ENCODE results near the gene HM13. TPM values are rescaled to one million over a fixed set of nuclear protein-coding genes. Genes with fewer than 3 reads are reported as not detected.
A peak's percentile ranks its signal among the peaks of the same experiment; 100 is the strongest.

The HM13 gene
- total and polyA plus RNA-seq, 10 donors: 62.1 to 122 (median 103) TPM

GRCh38 chr20:31602431-31602778 lies 88.2 kb downstream of the HM13 start:
- 79 to 86% (median 85%) methylated on average over 4 of the region's 4 CpGs for WGBS, 5 donors
- intact Hi-C loops (cut with DNase I; ENCODE audit: low total_unique reads): no loop called here
- H3K4me3 ChIP-seq: no peak overlapping the region
- H3K27ac ChIP-seq: peak overlapping the region in 2 of 8 donors; percentile 87 to 91
- TF ChIP-seq CTCF (IDR thresholded peaks at IDR 0.05 in 8 of 11, conservative IDR thresholded peaks at IDR 0.05 in 3 of 11) (no peak), POLR2AphosphoS5 (IDR thresholded peaks at IDR 0.05) (no peak), POLR2A (IDR thresholded peaks at IDR 0.05) (no peak)
- peaks cover 10 to 50% (median 40%) of the 10 kb centered on the region in 6 donors for H3K4me1 ChIP-seq
- DNase-seq: no peak
- peaks cover 0 to 62% (median 12%) of the 10 kb centered on the region in 7 donors for H3K27me3 ChIP-seq (replicated peaks in 1 of 7)
- H3K9me3 ChIP-seq: no peaks in the 10 kb centered on the region
- no peaks in the 10 kb centered on the region for H3K36me3 ChIP-seq

GRCh38 chr20:31602779-31603441 lies 88.7 kb downstream of the HM13 start:
- 59 to 76% (median 69%) methylated on average over 17 of the region's 17 CpGs for WGBS, 5 donors
- H3K9me3 ChIP-seq: no peaks in the 10 kb centered on the region
- no peaks in the 10 kb centered on the region for H3K36me3 ChIP-seq
- peak overlapping the region in 2 of 8 donors; percentile 87 to 91 for H3K27ac ChIP-seq
- intact Hi-C loops (cut with DNase I; ENCODE audit: low total_unique reads): no loop called here
- peaks cover 10 to 55% (median 43%) of the 10 kb centered on the region in 6 donors for H3K4me1 ChIP-seq
- peaks cover 0 to 67% (median 12%) of the 10 kb centered on the region in 7 donors for H3K27me3 ChIP-seq (replicated peaks in 1 of 7)
- H3K4me3 ChIP-seq: no peak overlapping the region
- TF ChIP-seq CTCF (IDR thresholded peaks at IDR 0.05 in 8 of 11, conservative IDR thresholded peaks at IDR 0.05 in 3 of 11): no peak
- no peak for TF ChIP-seq POLR2A (IDR thresholded peaks at IDR 0.05)
- TF ChIP-seq POLR2AphosphoS5 (IDR thresholded peaks at IDR 0.05): no peak
- no peak for DNase-seq

- Histone ChIP-seq H3K27me3 (replicated peaks in 1 of 7) (peaks cover 0 to 76% (median 18%) of the 10 kb centered on the region in 7 donors), H3K4me3 (peak overlapping the region; percentile 65 to 94 (median 87)), H3K9me3 (no peaks in the 10 kb centered on the region), H3K4me1 (peaks cover 14 to 66% (median 54%) of the 10 kb centered on the region in 6 donors), H3K36me3 (no peaks in the 10 kb centered on the region), H3K27ac (peak overlapping the region; percentile 11 to 91 (median 86))
- intact Hi-C loops (cut with DNase I; ENCODE audit: low total_unique reads): no loop called here
- TF ChIP-seq POLR2AphosphoS5 (IDR thresholded peaks at IDR 0.05) (peak; percentile 85 to 93 (median 90)), POLR2A (IDR thresholded peaks at IDR 0.05) (peak in 1 of 3 donors; percentile 69), CTCF (IDR thresholded peaks at IDR 0.05 in 8 of 11, conservative IDR thresholded peaks at IDR 0.05 in 3 of 11) (peak in 1 of 11 experiments; percentile 13)
- 13 to 15% (median 14%) methylated on average over 38 to 43 of the region's 43 CpGs for WGBS, 5 donors
- peak; percentile 95 for DNase-seq
Measured at GRCh38 chr20:31603822-31604566, 89.8 kb downstream of the HM13 start.

- no peak for TF ChIP-seq POLR2AphosphoS5 (IDR thresholded peaks at IDR 0.05)
- no peak for TF ChIP-seq CTCF (IDR thresholded peaks at IDR 0.05 in 8 of 11, conservative IDR thresholded peaks at IDR 0.05 in 3 of 11)
- no peak for TF ChIP-seq POLR2A (IDR thresholded peaks at IDR 0.05)
- Histone ChIP-seq H3K27me3 (replicated peaks in 1 of 7) (peaks cover 0 to 82% (median 18%) of the 10 kb centered on the region in 7 donors), H3K9me3 (no peaks in the 10 kb centered on the region), H3K4me3 (peak overlapping the region; percentile 65 to 94 (median 87)), H3K4me1 (peaks cover 14 to 72% (median 59%) of the 10 kb centered on the region in 6 donors), H3K27ac (peak overlapping the region; percentile 11 to 91 (median 86)), H3K36me3 (no peaks in the 10 kb centered on the region)
- 1 to 3% (median 2%) methylated on average over 14 of the region's 14 CpGs for WGBS, 5 donors
- intact Hi-C loops (cut with DNase I; ENCODE audit: low total_unique reads): no loop called here
- DNase-seq: no peak
Measured at GRCh38 chr20:31604567-31605030, 90.4 kb downstream of the HM13 start.
